ENCODE results near the gene CDHR4.

The CDHR4 gene, protein sequence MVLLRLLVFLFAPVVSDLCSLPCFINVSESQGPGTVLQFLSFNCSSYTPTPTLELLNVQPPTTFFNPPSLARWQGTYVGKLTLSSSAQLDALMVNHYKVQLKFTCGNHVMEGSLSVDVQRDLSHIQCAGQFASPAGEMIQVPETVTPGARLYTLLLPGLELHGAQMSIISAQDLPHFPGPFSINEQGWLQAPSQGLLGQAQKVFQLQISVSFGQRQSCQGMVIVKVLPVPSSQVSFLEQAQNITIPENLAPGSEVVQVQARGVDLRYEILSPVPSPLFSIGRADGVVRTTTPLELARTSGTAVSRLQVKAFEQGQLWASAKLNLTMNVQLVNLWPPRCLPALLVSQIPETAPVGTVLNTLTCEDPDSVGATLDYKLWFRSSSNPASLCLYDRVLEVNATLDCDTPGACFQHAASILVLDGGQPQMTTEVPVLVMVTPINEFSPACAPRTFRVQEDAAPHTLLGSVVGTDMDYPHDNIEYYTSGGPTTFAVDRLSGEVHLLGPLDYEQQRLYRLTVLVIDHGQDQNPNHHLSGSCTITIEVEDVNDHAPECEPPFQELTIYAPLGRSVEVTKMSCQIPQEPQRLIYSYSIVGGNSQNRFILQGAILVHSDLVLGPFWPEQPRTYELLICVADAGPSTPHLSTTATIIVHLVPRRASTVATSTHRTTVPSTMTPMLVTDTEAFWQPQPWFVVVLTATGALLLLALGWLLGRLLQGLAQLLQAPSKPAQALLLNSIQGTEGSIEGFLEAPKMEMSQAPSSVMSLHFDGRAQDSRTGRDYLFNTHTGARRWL

DNA sequence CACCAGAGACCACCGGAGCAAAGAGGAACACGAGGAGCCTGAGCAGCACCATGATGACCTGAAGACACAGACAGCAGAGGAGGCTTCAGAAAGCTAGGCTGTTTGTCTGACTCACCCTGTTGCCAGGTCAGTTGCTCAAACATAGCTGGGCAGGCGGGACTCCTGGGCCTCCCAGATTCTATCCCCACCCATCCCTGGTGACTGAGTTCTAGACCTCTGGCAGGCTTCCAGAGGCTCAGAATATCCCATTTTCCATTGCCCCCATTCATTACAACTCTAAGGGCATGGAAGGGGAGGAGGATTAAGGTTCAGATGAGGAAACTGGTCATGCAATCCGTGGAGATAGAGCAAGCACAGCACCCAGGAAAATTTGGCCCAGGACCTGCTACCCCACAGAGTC lies at the start of gene CDHR4:
Gene CDHR4 (minus strand): TSS at position 113 of the 400 bp plus-strand sequence. CDS start 61 bp downstream, at position 52.
- no peaks in the 10 kb centered on the region for H3K36me3 ChIP-seq (ENCODE audit: insufficient read depth, low read length)
- H3K79me2 ChIP-seq (ENCODE audit: insufficient read depth, low read length): no peaks in the 10 kb centered on the region
- no peak within 1 kb of the TSS for H3K4me3 ChIP-seq (ENCODE audit: low read depth in 1 of 2, low read length in 2 of 2)
- H3K9me3 ChIP-seq (ENCODE audit: insufficient read depth, low read length, severe bottlenecking): no peaks in the 10 kb centered on the region
- H3K4me2 ChIP-seq (ENCODE audit: insufficient read depth, low read length): no peak within 1 kb of the TSS
- peaks cover 21% of the 10 kb centered on the region for H3K27me3 ChIP-seq (ENCODE audit: insufficient read depth, low read length, poor library complexity)
- no peak within 1 kb of the TSS for H2AFZ ChIP-seq (ENCODE audit: low read depth, low read length)
- H3K9ac ChIP-seq (ENCODE audit: low read depth, low read length): no peak within 1 kb of the TSS
- ATAC-seq (ENCODE audit: insufficient read depth, low read depth) (no peak), DNase-seq (no peak)
- H3K4me1 ChIP-seq (ENCODE audit: insufficient read depth, low read length): peaks cover 24% of the 10 kb centered on the region
- peaks cover 13% of the 10 kb centered on the region for H4K20me1 ChIP-seq (ENCODE audit: insufficient read depth, low read length)
- no peak within 1 kb of the TSS for H3K27ac ChIP-seq (ENCODE audit: low read length)
- TF ChIP-seq, protein P1, sequence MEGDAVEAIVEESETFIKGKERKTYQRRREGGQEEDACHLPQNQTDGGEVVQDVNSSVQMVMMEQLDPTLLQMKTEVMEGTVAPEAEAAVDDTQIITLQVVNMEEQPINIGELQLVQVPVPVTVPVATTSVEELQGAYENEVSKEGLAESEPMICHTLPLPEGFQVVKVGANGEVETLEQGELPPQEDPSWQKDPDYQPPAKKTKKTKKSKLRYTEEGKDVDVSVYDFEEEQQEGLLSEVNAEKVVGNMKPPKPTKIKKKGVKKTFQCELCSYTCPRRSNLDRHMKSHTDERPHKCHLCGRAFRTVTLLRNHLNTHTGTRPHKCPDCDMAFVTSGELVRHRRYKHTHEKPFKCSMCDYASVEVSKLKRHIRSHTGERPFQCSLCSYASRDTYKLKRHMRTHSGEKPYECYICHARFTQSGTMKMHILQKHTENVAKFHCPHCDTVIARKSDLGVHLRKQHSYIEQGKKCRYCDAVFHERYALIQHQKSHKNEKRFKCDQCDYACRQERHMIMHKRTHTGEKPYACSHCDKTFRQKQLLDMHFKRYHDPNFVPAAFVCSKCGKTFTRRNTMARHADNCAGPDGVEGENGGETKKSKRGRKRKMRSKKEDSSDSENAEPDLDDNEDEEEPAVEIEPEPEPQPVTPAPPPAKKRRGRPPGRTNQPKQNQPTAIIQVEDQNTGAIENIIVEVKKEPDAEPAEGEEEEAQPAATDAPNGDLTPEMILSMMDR (IDR thresholded peaks at IDR 0.05; ENCODE audit: borderline replicate concordance, extremely low read depth, low read length, poor library complexity, severe bottlenecking): no peak
- TF ChIP-seq EZH2 (IDR thresholded peaks at IDR 0.05; ENCODE audit: borderline replicate concordance, low read depth, low read length, severe bottlenecking): no peak

DNA sequence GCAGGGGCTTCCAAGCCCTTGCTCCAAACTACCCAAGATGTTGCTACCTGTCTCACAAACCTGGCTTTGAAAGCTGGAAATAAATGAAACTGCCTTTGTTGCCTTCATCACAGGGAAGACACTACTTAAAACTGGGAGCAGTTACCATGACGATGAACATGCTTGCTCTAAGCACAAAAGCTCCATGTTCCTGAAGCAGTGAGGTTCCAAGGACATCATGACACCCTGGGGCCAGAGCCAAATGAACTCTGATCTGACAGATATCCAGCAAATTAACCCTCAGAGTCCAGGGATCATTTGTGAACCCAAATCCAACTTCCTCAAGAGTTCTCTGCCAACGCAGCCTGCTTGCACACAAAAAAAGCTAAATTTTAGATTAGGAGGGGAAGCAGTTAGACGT lies 46.0 kb upstream of the CDHR4 start:
- Histone ChIP-seq H3K9ac (ENCODE audit: low read depth, low read length) (no peak overlapping the region), H3K4me3 (ENCODE audit: low read depth in 1 of 2, low read length in 2 of 2) (no peak overlapping the region), H3K9me3 (ENCODE audit: insufficient read depth, low read length, severe bottlenecking) (no peaks in the 10 kb centered on the region), H3K27me3 (ENCODE audit: insufficient read depth, low read length, poor library complexity) (no peaks in the 10 kb centered on the region), H3K27ac (ENCODE audit: low read length) (no peak overlapping the region), H3K4me1 (ENCODE audit: insufficient read depth, low read length) (no peaks in the 10 kb centered on the region), H4K20me1 (ENCODE audit: insufficient read depth, low read length) (no peaks in the 10 kb centered on the region), H3K79me2 (ENCODE audit: insufficient read depth, low read length) (peaks cover 4% of the 10 kb centered on the region; the same call in 1 of the 2 replicates), H2AFZ (ENCODE audit: low read depth, low read length) (no peak overlapping the region), H3K36me3 (ENCODE audit: insufficient read depth, low read length) (peaks cover 74% of the 10 kb centered on the region), H3K4me2 (ENCODE audit: insufficient read depth, low read length) (no peak overlapping the region)
- ATAC-seq (ENCODE audit: insufficient read depth, low read depth) (no peak), DNase-seq (no peak)
- no peak for TF ChIP-seq EZH2 (IDR thresholded peaks at IDR 0.05; ENCODE audit: borderline replicate concordance, low read depth, low read length, severe bottlenecking)
- TF ChIP-seq, protein P1 (IDR thresholded peaks at IDR 0.05; ENCODE audit: borderline replicate concordance, extremely low read depth, low read length, poor library complexity, severe bottlenecking): no peak

DNA sequence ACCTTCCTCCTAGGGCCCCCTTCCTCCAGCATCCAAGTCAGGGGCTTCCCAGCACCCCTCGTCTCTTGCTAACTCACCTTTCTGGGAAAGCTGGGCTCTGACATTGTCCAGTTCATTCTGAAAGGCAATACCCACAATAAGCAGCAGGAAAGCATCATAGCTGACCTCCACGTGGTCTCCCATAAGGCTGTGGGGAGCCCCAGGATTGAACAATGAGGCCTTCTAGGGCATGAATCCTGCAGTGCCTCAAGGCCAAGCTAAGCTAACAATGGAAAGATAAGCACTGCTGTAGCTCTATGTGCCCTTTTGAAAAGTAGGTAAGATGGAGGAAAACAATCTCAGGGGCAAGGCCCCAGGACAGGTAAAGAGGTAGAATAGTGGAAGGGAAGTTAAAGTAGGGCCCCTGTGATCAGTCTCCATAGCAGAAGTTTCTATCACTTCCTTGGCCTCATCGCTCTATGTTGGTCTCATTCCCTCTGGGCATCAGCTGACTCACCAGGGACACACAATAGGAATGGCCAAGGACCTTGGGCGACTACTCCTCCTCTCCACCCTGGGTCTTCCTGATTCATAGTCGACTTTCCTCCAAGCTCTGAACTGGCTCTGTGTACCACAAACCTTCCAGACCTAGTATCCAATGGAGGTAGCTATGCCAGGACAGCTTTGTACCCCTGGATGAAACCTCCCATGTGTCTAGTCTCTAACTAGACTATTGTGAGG lies 45.0 kb upstream of the CDHR4 start:
- no peak overlapping the region for H3K4me3 ChIP-seq (ENCODE audit: low read depth in 1 of 2, low read length in 2 of 2)
- ATAC-seq (ENCODE audit: insufficient read depth, low read depth): no peak
- H3K36me3 ChIP-seq (ENCODE audit: insufficient read depth, low read length): peaks cover 85% of the 10 kb centered on the region
- H3K4me2 ChIP-seq (ENCODE audit: insufficient read depth, low read length): no peak overlapping the region
- no peaks in the 10 kb centered on the region for H4K20me1 ChIP-seq (ENCODE audit: insufficient read depth, low read length)
- no peak for DNase-seq
- TF ChIP-seq, protein P1 (IDR thresholded peaks at IDR 0.05; ENCODE audit: borderline replicate concordance, extremely low read depth, low read length, poor library complexity, severe bottlenecking): no peak
- TF ChIP-seq EZH2 (IDR thresholded peaks at IDR 0.05; ENCODE audit: borderline replicate concordance, low read depth, low read length, severe bottlenecking): no peak
- H2AFZ ChIP-seq (ENCODE audit: low read depth, low read length): no peak overlapping the region
- no peaks in the 10 kb centered on the region for H3K79me2 ChIP-seq (ENCODE audit: insufficient read depth, low read length)
- H3K4me1 ChIP-seq (ENCODE audit: insufficient read depth, low read length): no peaks in the 10 kb centered on the region
- H3K9me3 ChIP-seq (ENCODE audit: insufficient read depth, low read length, severe bottlenecking): no peaks in the 10 kb centered on the region
- H3K27ac ChIP-seq (ENCODE audit: low read length): no peak overlapping the region
- H3K27me3 ChIP-seq (ENCODE audit: insufficient read depth, low read length, poor library complexity): no peaks in the 10 kb centered on the region
- no peak overlapping the region for H3K9ac ChIP-seq (ENCODE audit: low read depth, low read length)

Measured in DND-41 (cell line).